Effector CD4-positive, alpha-beta T cell (primary cell): Measurements from ENCODE around the gene LRRTM4. TPM values are rescaled to one million over a fixed set of nuclear protein-coding genes. Genes with fewer than 3 reads are reported as not detected.

ENCODE experiments used
- DNase-seq: peaks from one replicate; pipeline ENCODE4 v3.0.0-alpha.2; 2020
- total RNA-seq: gene quantifications from one replicate; lab custom pipeline; 2026; lab: John Stamatoyannopoulos, UW

Gene LRRTM4
- total RNA-seq, result not detected

GRCh38 chr2:77521931-77522470, at the start of gene LRRTM4:
LRRTM4 (minus strand) TSS chr2:77522376.
- no peak for DNase-seq

DNA sequence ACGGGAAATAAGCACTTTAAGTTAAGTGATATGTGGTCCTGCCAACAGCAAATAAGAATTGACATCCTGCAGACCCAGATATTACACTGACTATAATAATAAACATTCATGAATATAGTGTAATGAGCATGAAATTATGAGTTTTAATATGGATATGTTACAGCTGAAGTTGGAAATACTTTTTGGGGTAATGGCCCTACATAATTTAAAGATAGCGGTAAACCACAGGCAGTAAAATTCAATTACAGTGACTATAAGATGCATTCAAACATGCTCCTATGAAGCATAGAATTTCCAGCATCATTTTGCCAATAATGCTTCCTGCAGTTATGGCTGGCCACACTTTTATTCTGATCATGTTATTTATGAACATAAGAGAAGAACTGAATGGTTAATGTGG, 49.4 kb upstream of the LRRTM4 start:
- DNase-seq, result no peak

GRCh38 chr2:77567723-77568122, 45.5 kb upstream of the LRRTM4 start:
- DNase-seq, result no peak

GRCh38 chr2:77566582-77566981, 44.4 kb upstream of the LRRTM4 start:
- no peak for DNase-seq

DNA sequence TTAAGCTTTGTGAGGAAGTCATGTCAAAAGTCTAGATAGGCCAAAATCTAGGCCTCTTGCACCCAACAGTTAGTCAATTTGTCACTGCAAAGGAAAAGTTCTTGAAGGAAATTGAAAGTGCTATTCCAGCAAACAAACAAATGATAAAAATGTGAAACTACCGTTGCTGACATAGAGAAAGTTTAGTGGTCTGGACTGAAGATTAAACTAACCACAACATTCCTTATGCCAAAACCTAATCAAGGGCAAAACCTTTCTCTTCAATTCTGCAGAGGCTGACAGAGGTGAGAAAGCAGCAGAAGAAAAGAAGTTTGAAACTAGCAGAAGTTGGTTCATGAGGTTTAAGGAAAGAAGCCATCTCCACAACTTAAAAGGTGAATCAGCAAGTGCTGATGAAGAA, 44.0 kb upstream of the LRRTM4 start:
- no peak for DNase-seq

GRCh38 chr2:77552956-77553355, 30.8 kb upstream of the LRRTM4 start:
- DNase-seq, result no peak

DNA sequence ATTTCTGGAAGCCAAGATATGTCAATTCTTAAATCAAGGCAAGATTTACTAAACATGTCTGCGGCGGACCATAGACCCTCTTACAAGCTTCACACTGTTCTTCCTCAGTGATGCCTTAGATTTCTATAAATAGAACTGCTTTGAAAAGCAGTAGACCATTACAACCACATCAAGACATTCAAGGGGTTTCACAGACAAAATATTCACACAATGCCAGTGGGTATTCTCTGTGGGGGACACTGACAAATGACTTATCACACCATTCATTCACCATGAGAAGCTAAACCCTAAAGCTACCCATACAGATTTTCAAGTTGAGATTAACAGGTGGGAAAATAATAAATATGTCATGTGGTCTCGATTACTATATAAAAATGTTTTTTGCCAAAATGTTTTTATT, 15.9 kb upstream of the LRRTM4 start:
- no peak for DNase-seq

DNA sequence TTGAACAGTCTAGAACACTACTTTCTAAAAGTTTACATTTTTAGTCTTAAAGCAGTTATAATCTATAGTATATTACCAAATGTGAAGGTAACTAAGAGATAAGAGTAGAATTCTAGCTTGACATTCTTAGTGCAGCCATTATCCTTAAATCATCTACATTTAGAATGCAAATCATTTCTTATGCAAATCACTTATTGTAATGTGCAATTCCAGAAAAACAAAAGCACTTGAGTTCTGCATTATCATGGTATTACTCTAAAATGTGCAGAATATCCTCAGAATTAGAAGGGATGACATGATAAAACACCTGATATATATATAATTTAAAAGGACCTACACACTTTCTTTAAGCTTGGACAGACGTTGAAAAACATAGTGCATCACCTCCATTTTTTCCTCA, 712 bp upstream of the LRRTM4 start:
- DNase-seq, result no peak

- DNase-seq, result no peak
Observed at GRCh38 chr2:77521548-77521891, 656 bp downstream of the LRRTM4 start.

DNA sequence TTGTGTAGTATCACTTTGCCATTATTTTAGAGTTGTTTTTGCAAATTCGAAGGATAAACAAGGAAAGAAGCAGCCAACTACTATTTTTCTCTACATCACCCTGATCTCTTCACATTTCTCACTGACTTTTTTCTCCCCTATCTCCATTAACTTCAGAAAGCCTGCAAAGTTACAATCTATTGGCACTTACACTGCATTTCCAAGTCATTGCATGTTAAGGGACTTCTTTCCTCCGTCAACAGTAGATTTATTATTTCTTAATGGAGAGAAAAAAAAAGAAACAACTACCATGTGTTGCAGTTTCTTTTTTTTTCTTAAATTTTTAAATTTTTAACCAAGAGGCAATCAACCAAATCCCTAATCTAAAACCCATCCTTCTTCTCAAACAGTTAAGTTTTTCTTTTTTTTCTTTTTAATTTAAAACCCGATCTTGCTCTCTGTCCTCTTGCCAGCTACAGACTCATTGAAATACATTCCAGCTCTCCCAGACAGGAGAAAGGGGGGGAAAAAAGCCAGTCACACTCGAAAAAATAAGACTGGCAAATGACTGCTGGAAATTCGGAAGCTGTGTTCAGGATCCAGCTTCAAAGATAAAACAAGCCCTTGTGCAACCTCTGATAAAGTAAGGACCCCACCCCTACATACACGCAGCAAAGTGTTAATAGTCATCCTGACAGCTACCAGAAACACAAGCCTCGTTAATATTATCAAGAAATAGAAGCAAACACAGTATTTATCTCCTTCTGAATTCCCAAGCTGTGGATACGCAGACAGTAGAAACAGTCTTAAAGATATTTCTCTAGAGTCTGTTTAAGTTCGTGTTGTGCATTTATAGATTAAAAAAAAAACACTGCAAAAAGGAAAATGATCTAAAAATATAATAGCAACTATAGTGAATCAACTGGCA, 1.3 kb downstream of the LRRTM4 start:
- DNase-seq, result no peak

DNA sequence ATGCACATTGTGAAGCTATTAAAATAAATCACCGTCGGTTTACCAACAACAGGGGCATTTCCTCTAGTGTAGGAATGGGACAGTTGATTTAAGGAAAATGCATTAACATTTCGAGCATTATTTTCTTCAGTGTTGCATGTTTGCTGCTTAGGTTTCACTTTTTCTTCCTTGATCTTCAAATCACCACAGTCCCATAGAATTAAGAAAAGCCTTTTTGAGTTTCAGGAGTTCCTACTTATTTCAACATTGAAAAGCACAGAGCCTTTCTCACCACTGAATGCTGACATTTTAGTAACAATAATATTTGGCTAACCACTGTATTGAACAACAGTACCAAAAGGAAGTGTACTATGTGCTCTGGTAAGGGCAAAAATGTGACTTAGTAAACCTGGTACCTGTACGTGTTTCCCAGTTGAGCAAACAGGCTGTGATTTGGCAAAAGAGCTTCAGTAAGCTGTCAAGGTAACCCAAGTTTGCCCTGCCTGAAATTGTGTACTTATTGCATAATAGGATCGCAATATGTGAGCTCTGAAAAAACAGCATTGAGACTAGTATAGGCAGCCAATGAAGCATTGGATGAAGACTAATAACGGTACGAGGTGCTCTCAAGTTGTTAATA, 2.2 kb downstream of the LRRTM4 start:
- no peak for DNase-seq

GRCh38 chr2:77519164-77519887, 2.9 kb downstream of the LRRTM4 start:
- no peak for DNase-seq

DNA sequence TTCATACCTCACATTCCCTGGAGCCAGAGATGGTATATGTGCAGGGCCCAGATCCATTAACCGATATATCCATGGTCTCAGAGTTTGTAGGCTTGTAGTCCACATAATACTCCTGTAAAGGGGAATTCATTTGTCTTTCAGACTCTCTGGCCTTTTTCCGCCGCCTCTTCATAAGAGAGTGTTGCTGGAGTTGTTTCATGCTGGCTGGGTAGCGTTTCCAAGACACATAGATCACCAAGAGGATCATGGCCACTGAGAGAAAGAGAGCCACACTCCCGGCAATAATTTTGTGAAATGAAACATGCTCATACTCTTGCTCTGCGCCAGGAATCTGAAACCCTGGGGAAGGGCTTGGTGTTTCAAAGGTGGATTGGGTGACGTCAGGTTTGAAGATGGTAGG, 3.9 kb downstream of the LRRTM4 start:
- no peak for DNase-seq

- DNase-seq, result no peak
Observed at GRCh38 chr2:77513191-77513590, 9.0 kb downstream of the LRRTM4 start.

GRCh38 chr2:77512507-77512906, 9.7 kb downstream of the LRRTM4 start:
- DNase-seq, result no peak

GRCh38 chr2:77508511-77508910, 13.7 kb downstream of the LRRTM4 start:
- DNase-seq, result no peak

- no peak for DNase-seq
Observed at GRCh38 chr2:77507657-77508056, 14.5 kb downstream of the LRRTM4 start.

GRCh38 chr2:77488141-77488540, 34.0 kb downstream of the LRRTM4 start:
- DNase-seq, result no peak

GRCh38 chr2:77487074-77487803, 34.9 kb downstream of the LRRTM4 start:
- no peak for DNase-seq

DNA sequence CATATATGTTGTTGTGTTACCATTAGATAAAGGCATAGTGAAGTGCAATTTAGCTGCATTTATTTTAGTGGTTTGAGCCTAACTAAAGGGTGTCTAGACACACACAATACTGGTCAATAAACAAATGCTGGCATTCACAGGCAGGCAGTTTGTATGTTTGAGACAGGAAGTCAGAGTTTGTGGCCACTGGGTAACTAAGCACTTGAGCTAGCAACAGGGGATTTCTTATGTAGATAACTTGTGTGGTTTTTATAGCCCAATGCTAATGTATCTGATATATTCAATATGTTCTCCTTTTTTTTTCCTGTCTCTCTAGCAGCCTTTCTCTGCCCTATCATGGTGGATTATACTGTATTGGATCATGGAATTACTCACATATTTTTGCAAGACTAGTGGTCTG, 38.1 kb downstream of the LRRTM4 start:
- no peak for DNase-seq

DNA sequence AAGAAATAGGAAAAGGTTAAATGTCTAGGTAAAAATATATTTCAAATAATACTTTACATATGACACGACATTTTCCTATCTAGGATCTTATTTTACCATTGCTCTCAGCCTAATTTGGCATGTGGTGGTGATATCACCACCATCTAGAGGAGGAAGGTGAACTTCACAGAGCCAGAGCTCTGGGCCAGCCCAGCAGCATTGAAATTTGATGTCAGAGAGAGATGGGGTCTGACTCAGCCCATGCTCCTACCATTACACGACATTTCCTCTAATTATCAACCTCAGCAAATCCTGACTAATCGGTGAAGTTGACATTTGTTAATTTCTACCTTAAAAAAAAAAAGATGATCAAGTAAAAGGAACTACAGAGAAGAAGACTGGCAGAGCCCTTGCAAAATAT, 42.3 kb downstream of the LRRTM4 start:
- DNase-seq, result no peak

DNA sequence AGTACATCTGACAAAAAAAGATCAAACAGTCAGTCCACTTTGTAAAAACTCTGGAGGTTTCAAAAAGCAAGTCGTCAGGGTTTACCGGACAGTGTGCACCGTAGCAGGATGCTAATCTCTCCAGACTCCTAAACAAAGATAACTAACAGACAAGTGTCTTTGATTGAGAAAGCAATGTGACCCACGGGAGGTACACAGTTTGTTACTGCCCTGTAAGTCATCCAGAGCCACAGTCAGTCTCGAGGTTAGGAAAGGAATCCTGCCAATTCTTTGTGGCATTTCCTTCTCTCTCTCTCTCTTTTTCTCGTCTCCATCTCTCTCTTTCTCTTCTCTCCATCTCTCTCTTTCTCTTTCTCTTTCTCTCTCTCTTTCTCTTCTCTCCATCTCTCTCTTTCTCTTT, 42.8 kb downstream of the LRRTM4 start:
- DNase-seq, result no peak

DNA sequence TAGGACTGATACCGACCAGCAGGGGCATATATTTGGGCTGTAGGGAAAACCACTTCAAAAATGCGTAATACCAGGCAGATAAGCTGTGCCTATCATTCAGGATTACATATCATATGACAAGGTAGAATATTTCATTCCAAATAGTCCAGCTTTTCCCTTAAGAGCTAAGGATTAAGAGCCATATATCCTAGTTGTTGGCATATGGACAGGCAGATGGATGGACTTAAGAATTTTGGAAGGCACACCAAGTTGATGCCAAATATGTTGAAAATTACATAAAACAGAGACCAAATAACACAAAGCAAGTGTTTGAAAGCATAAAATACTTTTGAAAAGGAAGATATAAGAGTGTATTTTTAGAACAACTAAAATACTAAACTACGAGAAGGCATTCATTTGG, 52.1 kb downstream of the LRRTM4 start:
- no peak for DNase-seq
